CD4-positive, alpha-beta T cell treated with Interleukin-4 for 4 hours (primary cell): ENCODE data around the gene GRIN1.

Source experiments
- DNase-seq: peaks from one replicate; pipeline ENCODE4 v3.0.0-alpha.2; 2020

The GRIN1 gene

GRCh38 chr9:137148661-137149060 is 9.7 kb downstream of the GRIN1 start:
- no peak for DNase-seq

GRCh38 chr9:137149363-137149762 is 10.4 kb downstream of the GRIN1 start:
- no peak for DNase-seq

GRCh38 chr9:137149942-137150616 is 11.1 kb downstream of the GRIN1 start:
- no peak for DNase-seq

GRCh38 chr9:137150617-137151457 is 11.9 kb downstream of the GRIN1 start:
- DNase-seq: peak; percentile 10

GRCh38 chr9:137152844-137153405 is 14.0 kb downstream of the GRIN1 start:
- DNase-seq: no peak

- DNase-seq: peak; percentile 29
Observed at GRCh38 chr9:137156567-137157375, 17.8 kb downstream of the GRIN1 start.

GRCh38 chr9:137157618-137158415 is 18.9 kb downstream of the GRIN1 start:
- no peak for DNase-seq

- DNase-seq: no peak
Observed at GRCh38 chr9:137158625-137159024, 19.7 kb downstream of the GRIN1 start.

GRCh38 chr9:137159105-137160053 is 20.4 kb downstream of the GRIN1 start:
- no peak for DNase-seq

- DNase-seq: no peak
Observed at GRCh38 chr9:137160054-137160425, 21.1 kb downstream of the GRIN1 start.

GRCh38 chr9:137160716-137161557 is 22.0 kb downstream of the GRIN1 start:
- no peak for DNase-seq

- DNase-seq: no peak
Observed at GRCh38 chr9:137161558-137162486, 22.9 kb downstream of the GRIN1 start.

GRCh38 chr9:137162505-137163364 is 23.8 kb downstream of the GRIN1 start:
- peak; percentile 5 for DNase-seq

GRCh38 chr9:137163365-137163715 is 24.4 kb downstream of the GRIN1 start:
- DNase-seq: no peak

GRCh38 chr9:137163805-137164204 is 24.9 kb downstream of the GRIN1 start:
- no peak for DNase-seq

- no peak for DNase-seq
Observed at GRCh38 chr9:137164370-137165249, 25.7 kb downstream of the GRIN1 start.

- no peak for DNase-seq
Observed at GRCh38 chr9:137165250-137165836, 26.4 kb downstream of the GRIN1 start.
